Measurements from ENCODE around the gene PIK3R1. TPM values are rescaled to one million over a fixed set of nuclear protein-coding genes. Genes with fewer than 3 reads are reported as not detected.

Gene PIK3R1
- total and polyA plus RNA-seq, 4 donors: 73.3 to 123 (median 88.3) TPM

DNA sequence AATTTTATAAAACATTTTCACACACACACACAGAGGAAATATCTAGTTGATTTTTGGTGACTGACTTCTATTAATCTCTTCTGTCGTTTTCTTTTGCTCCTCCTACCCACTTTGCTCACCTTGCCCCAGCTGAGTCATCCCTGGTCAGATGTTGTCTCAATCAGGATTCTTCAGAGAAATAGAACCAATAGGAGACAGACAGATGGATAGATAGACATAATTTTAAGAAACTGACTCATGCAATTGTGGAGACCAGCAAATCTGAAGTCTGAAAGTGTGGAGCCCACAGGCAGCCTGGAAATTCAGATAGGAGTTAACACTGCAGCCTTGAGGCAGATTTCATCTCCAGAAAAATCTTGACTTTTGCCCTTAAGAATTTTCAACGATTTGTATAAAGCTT lies 37.0 kb upstream of the PIK3R1 start:
- no CpG with 5 or more reads among the region's 2 CpGs for whole genome bisulfite sequencing (ENCODE audit: insufficient coverage)
- Histone ChIP-seq H3K27ac (ENCODE audit: low read depth, low read length) (no peak overlapping the region), H3K4me1 (ENCODE audit: control insufficient read depth, insufficient read depth, low read length) (no peaks in the 10 kb centered on the region), H3K4me3 (ENCODE audit: low read depth, low read length) (no peak overlapping the region), H3K27me3 (ENCODE audit: control insufficient read depth, insufficient read depth, low read length) (no peaks in the 10 kb centered on the region), H3K9me3 (ENCODE audit: control insufficient read depth, insufficient read depth, low read length) (no peaks in the 10 kb centered on the region), H3K36me3 (ENCODE audit: control insufficient read depth, insufficient read depth, low read length) (no peaks in the 10 kb centered on the region)
- DNase-seq (ENCODE audit: low read depth in 4 of 6, low spot score in 6 of 6): no peak

DNA sequence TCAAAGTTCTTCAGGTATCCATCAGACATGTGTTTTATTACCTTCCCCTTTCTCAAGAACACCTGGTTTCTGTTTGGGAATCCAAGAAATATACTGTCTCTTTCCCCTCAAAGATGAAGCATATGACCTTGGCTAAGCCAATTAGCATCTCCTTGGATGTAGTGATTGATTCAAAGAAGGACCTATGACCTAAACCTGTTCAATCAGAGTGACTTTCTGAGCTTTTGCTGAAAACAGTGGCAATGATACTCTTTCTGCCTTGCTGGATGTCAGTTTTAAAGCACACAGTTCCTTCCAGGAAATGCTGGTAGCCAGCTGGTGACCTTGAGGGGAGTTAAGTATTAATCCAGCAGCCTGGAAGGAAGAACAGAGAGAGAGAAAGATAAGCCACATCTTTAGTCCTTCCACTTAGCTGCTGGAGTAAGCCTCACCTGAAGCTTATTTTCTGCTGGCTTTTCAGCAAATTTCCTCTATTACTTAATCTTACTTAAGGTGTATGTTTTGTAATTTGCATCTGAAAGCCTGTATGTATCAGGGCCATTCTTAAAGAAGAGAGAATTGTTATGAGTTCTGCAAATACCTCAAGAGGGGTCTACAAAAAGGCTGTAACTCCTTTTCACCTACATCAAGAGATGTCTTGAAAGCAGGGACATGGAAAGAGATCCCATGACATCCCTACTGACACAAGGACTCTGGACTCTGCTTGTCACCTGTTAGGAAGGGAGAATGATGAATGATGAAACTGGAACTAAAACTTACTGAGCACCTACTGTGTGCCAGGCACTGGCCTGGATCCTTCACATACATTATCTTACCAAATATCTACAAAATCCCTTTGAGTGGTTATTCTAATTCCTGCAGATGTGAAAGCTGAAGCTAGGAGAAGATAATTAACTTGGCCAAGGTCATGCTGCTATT lies 35.2 kb upstream of the PIK3R1 start:
- H3K4me1 ChIP-seq (ENCODE audit: control insufficient read depth, insufficient read depth, low read length): no peaks in the 10 kb centered on the region
- no peaks in the 10 kb centered on the region for H3K9me3 ChIP-seq (ENCODE audit: control insufficient read depth, insufficient read depth, low read length)
- H3K27ac ChIP-seq (ENCODE audit: low read depth, low read length): no peak overlapping the region
- H3K27me3 ChIP-seq (ENCODE audit: control insufficient read depth, insufficient read depth, low read length): no peaks in the 10 kb centered on the region
- no peak overlapping the region for H3K4me3 ChIP-seq (ENCODE audit: low read depth, low read length)
- no peaks in the 10 kb centered on the region for H3K36me3 ChIP-seq (ENCODE audit: control insufficient read depth, insufficient read depth, low read length)
- no peak for DNase-seq (ENCODE audit: low read depth in 4 of 6, low spot score in 6 of 6)

DNA sequence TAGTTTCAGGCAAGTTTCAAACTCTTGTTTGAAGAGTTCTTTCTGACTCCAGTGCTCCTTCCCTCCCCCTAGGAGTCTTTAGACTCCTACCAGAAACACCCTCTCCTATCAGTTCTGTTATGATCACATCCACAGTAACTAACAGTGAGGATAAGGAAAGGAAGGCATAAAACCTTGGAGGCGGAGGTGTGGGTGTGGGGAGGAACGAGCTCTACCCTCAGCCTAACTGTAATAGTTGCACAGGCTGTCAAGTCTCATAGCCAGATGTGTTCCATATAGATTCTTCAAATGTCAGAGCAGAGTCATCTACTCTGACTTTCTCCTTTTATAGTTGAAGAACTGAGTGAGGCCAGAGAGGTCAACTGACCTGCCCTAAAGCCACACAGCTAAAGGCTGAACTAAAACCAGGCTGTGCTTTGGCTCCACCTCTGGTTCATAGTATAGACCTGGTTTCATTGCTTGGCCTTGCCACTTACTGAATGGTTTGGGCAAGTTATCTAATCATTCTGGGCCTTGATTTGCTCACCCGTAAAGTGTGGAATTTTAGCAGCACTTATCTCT lies 34.4 kb upstream of the PIK3R1 start:
- H3K36me3 ChIP-seq (ENCODE audit: control insufficient read depth, insufficient read depth, low read length): no peaks in the 10 kb centered on the region
- H3K4me3 ChIP-seq (ENCODE audit: low read depth, low read length): no peak overlapping the region
- no peaks in the 10 kb centered on the region for H3K27me3 ChIP-seq (ENCODE audit: control insufficient read depth, insufficient read depth, low read length)
- no peak overlapping the region for H3K27ac ChIP-seq (ENCODE audit: low read depth, low read length)
- no peaks in the 10 kb centered on the region for H3K4me1 ChIP-seq (ENCODE audit: control insufficient read depth, insufficient read depth, low read length)
- no peak for DNase-seq (ENCODE audit: low read depth in 4 of 6, low spot score in 6 of 6)
- no peaks in the 10 kb centered on the region for H3K9me3 ChIP-seq (ENCODE audit: control insufficient read depth, insufficient read depth, low read length)
- WGBS (ENCODE audit: insufficient coverage): no CpG with 5 or more reads among the region's 3 CpGs

DNA sequence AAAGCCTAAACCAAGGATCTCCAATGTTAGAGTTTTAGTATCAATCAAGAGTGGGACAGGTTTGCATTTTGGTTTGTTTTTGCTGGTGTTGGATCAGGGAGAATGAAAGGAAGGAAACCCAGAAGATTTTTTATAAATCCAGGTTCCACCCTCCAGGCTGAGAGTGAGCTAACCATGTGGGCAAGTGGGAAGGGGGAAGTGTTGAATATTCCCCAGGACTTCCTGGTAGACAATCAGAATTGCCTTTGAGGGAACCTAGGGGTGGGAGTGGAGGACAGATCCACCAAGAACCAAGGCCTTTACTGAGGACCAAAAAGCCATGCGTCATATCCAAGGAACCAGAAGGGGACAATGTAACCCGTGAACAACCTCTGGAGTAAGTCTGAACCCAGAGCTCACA lies 33.5 kb upstream of the PIK3R1 start:
- peaks cover 5% of the 10 kb centered on the region for H3K4me1 ChIP-seq (ENCODE audit: control insufficient read depth, insufficient read depth, low read length)
- WGBS (ENCODE audit: insufficient coverage): 100% methylated on average over 2 of the region's 2 CpGs
- no peak overlapping the region for H3K4me3 ChIP-seq (ENCODE audit: low read depth, low read length)
- no peaks in the 10 kb centered on the region for H3K27me3 ChIP-seq (ENCODE audit: control insufficient read depth, insufficient read depth, low read length)
- H3K36me3 ChIP-seq (ENCODE audit: control insufficient read depth, insufficient read depth, low read length): no peaks in the 10 kb centered on the region
- H3K9me3 ChIP-seq (ENCODE audit: control insufficient read depth, insufficient read depth, low read length): no peaks in the 10 kb centered on the region
- no peak overlapping the region for H3K27ac ChIP-seq (ENCODE audit: low read depth, low read length)
- no peak for DNase-seq (ENCODE audit: low read depth in 4 of 6, low spot score in 6 of 6)

DNA sequence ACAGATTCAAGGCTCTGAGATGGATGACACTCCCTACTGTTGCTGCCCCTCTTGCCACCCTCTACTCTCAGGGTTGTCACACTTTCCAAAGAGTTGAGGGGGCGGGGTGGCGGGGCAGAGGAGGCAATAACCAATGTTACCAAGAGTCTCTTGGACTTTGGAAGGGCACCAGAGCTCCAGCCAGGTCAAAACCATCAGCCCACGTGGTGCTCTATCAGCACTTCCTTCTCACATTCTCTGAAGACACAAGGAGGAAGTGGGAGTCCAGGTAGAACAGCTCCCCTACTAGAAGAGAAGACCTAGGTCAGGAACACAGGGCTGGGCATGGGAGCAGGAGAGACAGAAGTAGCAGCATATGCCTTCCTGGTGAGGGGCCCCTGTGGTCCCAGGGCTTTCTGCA lies 33.0 kb upstream of the PIK3R1 start:
- Histone ChIP-seq H3K4me1 (ENCODE audit: control insufficient read depth, insufficient read depth, low read length) (peaks cover 9% of the 10 kb centered on the region), H3K27me3 (ENCODE audit: control insufficient read depth, insufficient read depth, low read length) (no peaks in the 10 kb centered on the region), H3K4me3 (ENCODE audit: low read depth, low read length) (no peak overlapping the region), H3K36me3 (ENCODE audit: control insufficient read depth, insufficient read depth, low read length) (no peaks in the 10 kb centered on the region), H3K9me3 (ENCODE audit: control insufficient read depth, insufficient read depth, low read length) (no peaks in the 10 kb centered on the region), H3K27ac (ENCODE audit: low read depth, low read length) (no peak overlapping the region)
- DNase-seq (ENCODE audit: low read depth in 4 of 6, low spot score in 6 of 6): no peak
- 100% methylated on average over 2 of the region's 3 CpGs for WGBS (ENCODE audit: insufficient coverage)

DNA sequence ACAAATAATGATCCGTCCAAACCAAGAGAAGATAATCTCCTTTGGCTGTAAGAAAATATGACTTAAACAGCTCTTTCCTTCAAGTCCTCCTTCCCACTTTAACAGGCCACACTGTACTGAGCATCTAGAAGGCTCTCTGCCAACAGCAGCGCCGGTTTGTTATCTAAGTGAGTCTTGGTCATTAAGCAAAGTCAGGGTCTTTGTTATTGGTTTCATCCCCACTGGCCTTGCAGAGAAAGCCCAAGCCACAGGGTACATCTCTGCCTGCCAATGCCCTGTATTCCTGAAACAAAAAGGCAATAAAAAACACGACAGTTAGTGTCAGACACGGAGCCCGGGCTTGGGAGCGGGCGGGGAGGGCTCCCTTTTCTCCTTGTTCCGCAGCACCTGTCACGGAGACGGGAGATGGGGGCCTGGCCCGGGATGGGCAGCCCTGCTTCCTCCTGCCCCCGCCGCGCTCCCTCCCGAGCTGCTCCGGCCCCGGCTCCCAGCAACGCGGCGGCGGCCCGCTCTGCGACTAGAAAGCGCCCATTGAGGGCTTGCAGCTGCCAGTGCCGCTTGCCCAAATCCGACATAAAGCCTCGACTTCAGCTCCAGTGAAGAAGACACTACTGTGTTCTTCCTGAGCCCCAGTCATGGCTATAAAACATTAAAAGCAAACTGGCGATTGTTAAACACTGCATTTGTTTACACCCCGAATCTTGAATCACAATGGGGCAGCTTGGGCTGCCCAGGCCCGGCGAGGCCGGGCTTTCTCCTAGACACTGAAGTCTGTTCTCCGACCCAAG lies 28.1 kb upstream of the PIK3R1 start:
- 7% methylated on average over 32 of the region's 34 CpGs for WGBS (ENCODE audit: insufficient coverage)
- no peaks in the 10 kb centered on the region for H3K36me3 ChIP-seq (ENCODE audit: control insufficient read depth, insufficient read depth, low read length)
- H3K27me3 ChIP-seq (ENCODE audit: control insufficient read depth, insufficient read depth, low read length): no peaks in the 10 kb centered on the region
- H3K4me3 ChIP-seq (ENCODE audit: low read depth, low read length): peak overlapping the region; percentile 27
- no peaks in the 10 kb centered on the region for H3K9me3 ChIP-seq (ENCODE audit: control insufficient read depth, insufficient read depth, low read length)
- DNase-seq (ENCODE audit: low read depth in 4 of 6, low spot score in 6 of 6): peak; percentile 63 to 93 (median 78)
- peaks cover 18% of the 10 kb centered on the region for H3K4me1 ChIP-seq (ENCODE audit: control insufficient read depth, insufficient read depth, low read length)
- peak overlapping the region; percentile 76 for H3K27ac ChIP-seq (ENCODE audit: low read depth, low read length)

DNA sequence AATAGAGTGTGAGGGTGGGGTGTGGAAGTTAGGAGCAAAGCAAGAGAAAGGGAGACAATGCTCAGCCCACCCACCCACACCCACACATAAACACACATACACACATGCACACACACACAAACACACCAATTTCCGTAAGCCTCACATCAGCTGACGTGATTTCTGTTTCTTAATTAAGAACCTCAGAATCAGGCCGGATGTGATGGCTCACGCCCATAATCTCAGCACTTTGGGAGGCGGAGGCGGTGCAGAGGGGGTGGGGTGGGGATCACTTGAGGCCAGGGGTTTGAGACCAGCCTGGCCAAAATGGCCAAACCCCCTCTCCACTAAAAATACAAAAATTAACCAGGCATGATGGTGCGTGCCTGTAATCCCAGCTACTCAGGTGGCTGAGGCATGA lies 26.4 kb upstream of the PIK3R1 start:
- no peaks in the 10 kb centered on the region for H3K9me3 ChIP-seq (ENCODE audit: control insufficient read depth, insufficient read depth, low read length)
- no peak overlapping the region for H3K4me3 ChIP-seq (ENCODE audit: low read depth, low read length)
- H3K27me3 ChIP-seq (ENCODE audit: control insufficient read depth, insufficient read depth, low read length): no peaks in the 10 kb centered on the region
- peaks cover 18% of the 10 kb centered on the region for H3K4me1 ChIP-seq (ENCODE audit: control insufficient read depth, insufficient read depth, low read length)
- WGBS (ENCODE audit: insufficient coverage): no CpG with 5 or more reads among the region's 7 CpGs
- no peaks in the 10 kb centered on the region for H3K36me3 ChIP-seq (ENCODE audit: control insufficient read depth, insufficient read depth, low read length)
- no peak for DNase-seq (ENCODE audit: low read depth in 4 of 6, low spot score in 6 of 6)
- peak overlapping the region; percentile 76 for H3K27ac ChIP-seq (ENCODE audit: low read depth, low read length)

DNA sequence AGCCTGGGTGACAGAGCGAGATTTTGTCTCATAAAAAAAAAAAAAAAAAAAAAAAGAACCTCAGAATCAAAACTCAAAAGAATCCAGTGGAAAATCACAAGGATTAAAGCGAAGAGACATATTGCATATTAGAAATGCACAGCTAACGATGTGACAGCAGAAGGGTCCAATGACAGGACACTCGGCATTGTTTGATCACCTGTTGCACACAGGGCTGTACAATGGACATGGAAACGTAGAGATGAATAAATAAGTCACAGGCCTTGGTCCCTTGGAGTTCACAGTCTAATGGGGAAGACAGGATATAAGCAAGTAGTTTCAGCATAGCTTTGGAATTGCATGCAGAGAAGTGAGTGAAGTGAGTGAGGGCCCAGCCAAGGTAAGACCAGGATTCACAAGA lies 25.9 kb upstream of the PIK3R1 start:
- H3K27me3 ChIP-seq (ENCODE audit: control insufficient read depth, insufficient read depth, low read length): no peaks in the 10 kb centered on the region
- no peak overlapping the region for H3K27ac ChIP-seq (ENCODE audit: low read depth, low read length)
- 72% methylated on average over 4 of the region's 5 CpGs for WGBS (ENCODE audit: insufficient coverage)
- no peak overlapping the region for H3K4me3 ChIP-seq (ENCODE audit: low read depth, low read length)
- no peak for DNase-seq (ENCODE audit: low read depth in 4 of 6, low spot score in 6 of 6)
- peaks cover 18% of the 10 kb centered on the region for H3K4me1 ChIP-seq (ENCODE audit: control insufficient read depth, insufficient read depth, low read length)
- H3K9me3 ChIP-seq (ENCODE audit: control insufficient read depth, insufficient read depth, low read length): no peaks in the 10 kb centered on the region
- no peaks in the 10 kb centered on the region for H3K36me3 ChIP-seq (ENCODE audit: control insufficient read depth, insufficient read depth, low read length)

DNA sequence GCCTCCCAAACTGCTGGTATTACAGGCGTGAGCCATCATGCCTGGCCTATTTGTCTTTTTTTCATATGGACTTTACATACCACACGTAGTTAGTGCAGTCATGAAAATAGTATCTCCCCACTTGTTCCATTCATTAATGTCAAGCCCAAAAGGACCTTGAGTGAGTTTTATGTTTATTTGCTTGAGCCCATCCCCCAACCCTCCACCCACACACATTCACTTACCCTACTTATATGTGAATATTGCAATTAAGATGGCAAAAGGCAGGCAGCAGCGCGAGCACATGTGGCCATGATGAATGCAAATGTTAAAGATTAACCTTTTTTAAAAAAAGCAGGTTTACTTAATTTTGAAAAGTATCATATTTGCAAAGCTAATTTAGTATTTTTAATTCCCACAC lies 24.9 kb upstream of the PIK3R1 start:
- H3K4me1 ChIP-seq (ENCODE audit: control insufficient read depth, insufficient read depth, low read length): peaks cover 18% of the 10 kb centered on the region
- no CpG with 5 or more reads among the region's 4 CpGs for WGBS (ENCODE audit: insufficient coverage)
- no peaks in the 10 kb centered on the region for H3K9me3 ChIP-seq (ENCODE audit: control insufficient read depth, insufficient read depth, low read length)
- no peaks in the 10 kb centered on the region for H3K36me3 ChIP-seq (ENCODE audit: control insufficient read depth, insufficient read depth, low read length)
- no peaks in the 10 kb centered on the region for H3K27me3 ChIP-seq (ENCODE audit: control insufficient read depth, insufficient read depth, low read length)
- H3K4me3 ChIP-seq (ENCODE audit: low read depth, low read length): no peak overlapping the region
- no peak for DNase-seq (ENCODE audit: low read depth in 4 of 6, low spot score in 6 of 6)
- H3K27ac ChIP-seq (ENCODE audit: low read depth, low read length): no peak overlapping the region

Data from spinal cord (tissue), 10 donors.